IMR-90 (cell line): ENCODE measurements around the gene RIMS4. TPM values are rescaled to one million over a fixed set of nuclear protein-coding genes. Genes with fewer than 3 reads are reported as not detected.

Experiments
- ATAC-seq: fragments of 200-7000 bp; cut with Tn5 transposase; 2 replicates; pipeline ENCODE4 v1.9.1; 2020; ENCODE audit warnings: low read depth, mild to moderate bottlenecking, moderate library complexity
- BruUV-seq: library from RNA; stranded (reverse); fragments of 400-500 nt; replicated peaks from 2 replicates; lab custom pipeline; 2021; lab: Mats Ljungman, UMichigan
- CTCF ChIA-PET: fragments of 300-600 bp; formaldehyde crosslinking; extraction: SDS; loops from one replicate; lab custom pipeline; 2021; ENCODE audit warnings: antibody characterized with exemption; lab: Yijun Ruan, JAX
- POLR2A ChIA-PET: fragments of 300-600 bp; sonication (Branson Sonifier 250); formaldehyde crosslinking; loops from one replicate; lab custom pipeline; 2022; ENCODE audit warnings: antibody characterized with exemption; ENCODE audit not compliant: unreplicated experiment; lab: Charles Lee
- DNase-seq: peaks from one replicate; pipeline ENCODE4 v3.0.0; 2013
- H2AFZ ChIP-seq: replicated peaks from 2 replicates; pipeline ENCODE3; 2013; ENCODE audit warnings: low read length, mild to moderate bottlenecking; ENCODE audit not compliant: poor library complexity
- H2AK5ac ChIP-seq: 2 replicates; pipeline ENCODE4 v1.6.1; 2013; ENCODE audit warnings: low read depth, low read length, inconsistent platforms
- H2AK9ac ChIP-seq: replicated peaks from 2 replicates; pipeline ENCODE3; 2013; ENCODE audit warnings: mild to moderate bottlenecking, low read depth, low read length, moderate library complexity; ENCODE audit not compliant: poor library complexity
- H2BK120ac ChIP-seq: 2 replicates; pipeline ENCODE4 v1.6.1; 2013; ENCODE audit warnings: low read depth, low read length, inconsistent platforms
- H2BK15ac ChIP-seq: 3 replicates; pipeline ENCODE4 v1.6.1; 2013; ENCODE audit warnings: low read depth, low read length, inconsistent platforms
- H2BK20ac ChIP-seq: 2 replicates; pipeline ENCODE4 v1.6.1; 2013; ENCODE audit warnings: low read depth, mild to moderate bottlenecking, inconsistent platforms, low read length, moderate library complexity
- H2BK5ac ChIP-seq: 2 replicates; pipeline ENCODE4 v1.6.1; 2013; ENCODE audit warnings: mild to moderate bottlenecking, low read depth, low read length, inconsistent platforms; ENCODE audit not compliant: poor library complexity, severe bottlenecking
- H3K14ac ChIP-seq: replicated peaks from 2 replicates; pipeline ENCODE4 v1.6.1; 2013; ENCODE audit warnings: low read depth, low read length, inconsistent platforms
- H3K18ac ChIP-seq: 2 replicates; pipeline ENCODE4 v1.6.1; 2013; ENCODE audit warnings: low read depth, low read length, control low read depth
- H3K23ac ChIP-seq: 2 replicates; pipeline ENCODE4 v1.6.1; 2013; ENCODE audit warnings: low read depth, low read length, inconsistent platforms
- H3K27ac ChIP-seq: 2 replicates; pipeline ENCODE4 v1.5.1; 2013; ENCODE audit warnings: mild to moderate bottlenecking, control low read depth, low read length; ENCODE audit not compliant: insufficient read depth
- H3K27me3 ChIP-seq: 2 replicates; pipeline ENCODE4 v1.6.1; 2013; ENCODE audit warnings: low read length; ENCODE audit not compliant: control insufficient read depth, insufficient read depth
- H3K36me3 ChIP-seq: 2 replicates; pipeline ENCODE4 v1.6.1; 2013; ENCODE audit warnings: low read length, mixed read lengths; ENCODE audit not compliant: control insufficient read depth, insufficient read depth
- H3K4ac ChIP-seq: 2 replicates; pipeline ENCODE4 v1.6.1; 2013; ENCODE audit warnings: low read depth, low read length, inconsistent platforms
- H3K4me1 ChIP-seq: 2 replicates; pipeline ENCODE4 v1.6.1; 2013; ENCODE audit warnings: low read length, mixed read lengths; ENCODE audit not compliant: control insufficient read depth, insufficient read depth
- H3K4me2 ChIP-seq: 2 replicates; pipeline ENCODE4 v1.6.1; 2013; ENCODE audit warnings: low read depth, mild to moderate bottlenecking, control low read depth, low read length, moderate library complexity
- H3K4me3 ChIP-seq: 2 replicates; pipeline ENCODE4 v1.5.1; 2013; ENCODE audit warnings: low read depth, mild to moderate bottlenecking, control low read depth, low read length, moderate library complexity; ENCODE audit not compliant: insufficient read depth
- H3K56ac ChIP-seq: 2 replicates; pipeline ENCODE4 v1.6.1; 2013; ENCODE audit warnings: low read length, inconsistent platforms; ENCODE audit not compliant: insufficient read depth; ENCODE audit errors: extremely low read depth
- H3K79me1 ChIP-seq, 2 experiments: 2 replicates each; pipeline ENCODE4 v1.6.1; 2013; ENCODE audit warnings: low read length in 2 of 2, inconsistent platforms in 1 of 2, low read depth in 1 of 2
- H3K9ac ChIP-seq: 2 replicates; pipeline ENCODE4 v1.6.1; 2013; ENCODE audit warnings: low read depth, low read length, control low read depth
- H3K9me1 ChIP-seq: 2 replicates; pipeline ENCODE4 v1.6.1; 2013; ENCODE audit warnings: low read length, inconsistent platforms; ENCODE audit not compliant: insufficient read depth
- H3K9me3 ChIP-seq: 2 replicates; pipeline ENCODE4 v1.6.1; 2013; ENCODE audit warnings: low read length; ENCODE audit not compliant: control insufficient read depth, insufficient read depth
- H4K20me1 ChIP-seq: 2 replicates; pipeline ENCODE4 v1.6.1; 2013; ENCODE audit warnings: low read length, inconsistent platforms; ENCODE audit not compliant: insufficient read depth
- H4K5ac ChIP-seq: 2 replicates; pipeline ENCODE4 v1.6.1; 2013; ENCODE audit warnings: mild to moderate bottlenecking, low read depth, low read length, control low read depth
- H4K8ac ChIP-seq, 2 experiments: 2 replicates each; pipeline ENCODE4 v1.6.1; 2013; ENCODE audit warnings: low read depth in 2 of 2, low read length in 2 of 2, control low read depth in 1 of 2, inconsistent platforms in 1 of 2
- H4K91ac ChIP-seq: 2 replicates; pipeline ENCODE4 v1.6.1; 2013; ENCODE audit warnings: low read depth, low read length, inconsistent platforms; ENCODE audit not compliant: insufficient read depth
- BHLHE40 ChIP-seq: fragments of 150-350 bp; IDR thresholded peaks from 2 replicates; pipeline ENCODE4 v1.6.1; 2016; ENCODE audit warnings: mild to moderate bottlenecking, low read depth, low read length
- CEBPB ChIP-seq: IDR thresholded peaks from 2 replicates; pipeline ENCODE4 v1.6.1; 2012; ENCODE audit warnings: low read depth, low read length, improper control_type of control experiment
- CHD1 ChIP-seq: IDR thresholded peaks from 2 replicates; pipeline ENCODE4 v1.6.1; 2012; ENCODE audit warnings: low read depth, low read length, improper control_type of control experiment
- CTCF ChIP-seq: conservative IDR thresholded peaks from 2 replicates; pipeline ENCODE4 v1.5.1; 2012; ENCODE audit warnings: mild to moderate bottlenecking, low read depth, low read length, improper control_type of control experiment
- ELK1 ChIP-seq: fragments of 150-350 bp; IDR thresholded peaks from 2 replicates; pipeline ENCODE4 v1.6.1; 2016; ENCODE audit warnings: low read depth, mild to moderate bottlenecking, low read length, moderate library complexity, borderline replicate concordance
- FOS ChIP-seq: fragments of 150-350 bp; IDR thresholded peaks from 2 replicates; pipeline ENCODE4 v1.6.1; 2016; ENCODE audit warnings: low read depth, low read length
- MAFK ChIP-seq: IDR thresholded peaks from 2 replicates; pipeline ENCODE4 v1.6.1; 2012; ENCODE audit warnings: low read depth, low read length, improper control_type of control experiment
- MAZ ChIP-seq: IDR thresholded peaks from 2 replicates; pipeline ENCODE4 v1.6.1; 2012; ENCODE audit warnings: low read depth, mild to moderate bottlenecking, low read length, improper control_type of control experiment, moderate library complexity, borderline replicate concordance
- MXI1 ChIP-seq: IDR thresholded peaks from 2 replicates; pipeline ENCODE4 v1.6.1; 2012; ENCODE audit warnings: low read depth, mild to moderate bottlenecking, low read length, moderate library complexity, borderline replicate concordance
- POLR2A ChIP-seq: IDR thresholded peaks from 2 replicates; pipeline ENCODE4 v1.6.1; 2012; ENCODE audit warnings: mild to moderate bottlenecking, low read depth, low read length
- RAD21 ChIP-seq: IDR thresholded peaks from 2 replicates; pipeline ENCODE4 v1.6.1; 2012; ENCODE audit warnings: low read length, improper control_type of control experiment
- RCOR1 ChIP-seq: IDR thresholded peaks from 2 replicates; pipeline ENCODE4 v1.6.1; 2012; ENCODE audit warnings: mild to moderate bottlenecking, low read length, improper control_type of control experiment; ENCODE audit not compliant: insufficient replicate concordance
- RFX5 ChIP-seq: IDR thresholded peaks from 2 replicates; pipeline ENCODE4 v1.8.0; 2012; ENCODE audit warnings: low read depth, mild to moderate bottlenecking, low read length, moderate library complexity
- USF2 ChIP-seq: fragments of 150-350 bp; IDR thresholded peaks from 2 replicates; pipeline ENCODE4 v1.6.1; 2017; ENCODE audit warnings: mild to moderate bottlenecking, antibody characterized with exemption, low read length, low read depth
- WGBS, 2 experiments: methylation state at CpG; one replicate each; pipeline versions ENCODE4 v1.1.5 to v1.1.7; 2013; ENCODE audit warnings: missing lambda C conversion rate in 2 of 2; ENCODE audit not compliant: insufficient read length in 1 of 2; ENCODE audit errors: extremely low coverage in 2 of 2; 5-methylcytosine and 5-hydroxymethylcytosine counted together
- dilution Hi-C: fragments of 300-500 bp; cut with HindIII; formaldehyde crosslinking; loops from one replicate; pipeline ENCODE4 v1.14.3; 2018; ENCODE audit warnings: low sequenced_read_pairs; ENCODE audit not compliant: unreplicated experiment
- in situ Hi-C: fragments of 300-500 bp; cut with MboI; formaldehyde crosslinking; loops from 3 replicates; pipeline ENCODE4 v1.14.3; 2019; ENCODE audit warnings: low sequenced_read_pairs, inconsistent platforms, mixed read lengths
- intact Hi-C: fragments of 100-400 bp; cut with micrococcal nuclease; formaldehyde crosslinking; loops from 2 replicates; pipeline ENCODE4 v1.10.0; 2022
- polyA plus RNA-seq, 3 experiments: library from polyadenylated mRNA; depleted of rRNA; stranded (reverse); fragments of >200 nt; gene quantifications; 2 replicates each; pipeline ENCODE4 v1.2.3, GENCODE V29; 2012; ENCODE audit warnings: low replicate concordance in 1 of 3
- total RNA-seq: library from RNA; depleted of rRNA; stranded (reverse); fragments of >200 nt; gene quantifications from 2 replicates; pipeline ENCODE4 v1.2.3, GENCODE V29; 2012

Gene RIMS4
- total and polyA plus RNA-seq, 2 of the 4 experiments (the other 2 are of a cell fraction), result not detected

GRCh38 chr20:44754554-44754953, 55.8 kb downstream of the RIMS4 start:
- dilution Hi-C loops, result no loop called here
- no peak overlapping the region for H3K4ac ChIP-seq
- no peak overlapping the region for H3K18ac ChIP-seq
- H4K20me1 ChIP-seq, result no peaks in the 10 kb centered on the region
- no peak overlapping the region for H3K9ac ChIP-seq
- no peaks in the 10 kb centered on the region for H3K9me1 ChIP-seq
- no peak overlapping the region for H3K4me2 ChIP-seq
- no peaks in the 10 kb centered on the region for H3K36me3 ChIP-seq
- TF ChIP-seq CTCF (no peak), MXI1 (no peak), USF2 (no peak), BHLHE40 (no peak), MAZ (no peak), CEBPB (no peak), RFX5 (no peak), RCOR1 (no peak), ELK1 (no peak), FOS (no peak), RAD21 (no peak), POLR2A (no peak), CHD1 (no peak), MAFK (no peak)
- no peak overlapping the region for H2BK15ac ChIP-seq
- no peak overlapping the region for H3K23ac ChIP-seq
- no peak overlapping the region for H3K56ac ChIP-seq
- no peak overlapping the region for H4K8ac ChIP-seq
- no peak for DNase-seq
- no peak overlapping the region for H2BK20ac ChIP-seq
- H3K4me3 ChIP-seq, result no peak overlapping the region
- ChIA-PET CTCF (no interaction called here), POLR2A (interaction anchor here (0.6 kb wide), 1 partner anchor 84 kb away, joined by 16 read pairs; no protein-coding TSS in a partner anchor)
- no peaks in the 10 kb centered on the region for H3K9me3 ChIP-seq
- intact Hi-C loops, result no loop called here
- H2AK9ac ChIP-seq, result no peak overlapping the region
- no peak overlapping the region for H2BK5ac ChIP-seq
- H3K14ac ChIP-seq, result no peak overlapping the region
- no peaks in the 10 kb centered on the region for H3K79me1 ChIP-seq
- 80% methylated on average over 1 of the region's 7 CpGs; no CpG with 5 or more reads in 1 of the 2 experiments for WGBS, 2 experiments
- no TSS peak for BruUV-seq
- H2AK5ac ChIP-seq, result no peak overlapping the region
- H4K91ac ChIP-seq, result no peak overlapping the region
- ATAC-seq, result no peak
- no peak overlapping the region for H2AFZ ChIP-seq
- H3K4me1 ChIP-seq, result no peaks in the 10 kb centered on the region
- H3K27ac ChIP-seq, result no peak overlapping the region
- H3K27me3 ChIP-seq, result peaks cover 54% of the 10 kb centered on the region
- H4K5ac ChIP-seq, result no peak overlapping the region
- H2BK120ac ChIP-seq, result no peak overlapping the region
- in situ Hi-C loops, result no loop called here
